Endothelial cell of umbilical vein (primary cell): ENCODE results near the gene PXYLP1.

ENCODE experiments used
- CTCF ChIP-seq, 2 donors: IDR thresholded peaks; 1 replicate in 1 of 2; 2 replicates in 1 of 2; pipeline ENCODE4 v1.5.1; 2011; ENCODE audit warnings: low read length in 2 of 2, mild to moderate bottlenecking in 2 of 2, moderate library complexity in 2 of 2, control low read depth in 1 of 2, inconsistent platforms in 1 of 2, low read depth in 1 of 2; ENCODE audit not compliant: insufficient read depth in 1 of 2; ENCODE audit errors: extremely low read depth in 1 of 2
- EZH2 ChIP-seq: IDR thresholded peaks from 2 replicates; pipeline ENCODE4 v1.6.1; 2012; ENCODE audit warnings: borderline replicate concordance, low read depth, mild to moderate bottlenecking, moderate library complexity, low read length, inconsistent platforms; ENCODE audit not compliant: severe bottlenecking
- JUN ChIP-seq: IDR thresholded peaks from 2 replicates; pipeline ENCODE4 v1.6.1; 2011; ENCODE audit warnings: borderline replicate concordance, low read depth; ENCODE audit not compliant: insufficient read length, insufficient read depth
- MYC ChIP-seq: IDR thresholded peaks from one replicate; pipeline ENCODE4 v1.6.1; 2011; ENCODE audit warnings: mild to moderate bottlenecking, low read depth, low read length
- POLR2AphosphoS5 ChIP-seq: IDR thresholded peaks from 2 replicates; pipeline ENCODE4 v1.6.1; 2012; ENCODE audit warnings: low read depth, mild to moderate bottlenecking, control low read depth, low read length, moderate library complexity; ENCODE audit not compliant: insufficient read depth

- TF ChIP-seq EZH2 = no peak
- peak; percentile 51 to 68 for TF ChIP-seq CTCF (IDR thresholded peaks at IDR 0.05; ENCODE audit: extremely low read depth in 1 of 2, insufficient read depth in 1 of 2, low read depth in 1 of 2, low read length in 2 of 2)
- no peak for TF ChIP-seq JUN
- TF ChIP-seq MYC = no peak
- no peak for TF ChIP-seq POLR2AphosphoS5
Observed at GRCh38 chr3:141308588-141309218, 77.1 kb downstream of the PXYLP1 start.
